ENCODE data around the gene PLXNA4.

The PLXNA4 gene

DNA sequence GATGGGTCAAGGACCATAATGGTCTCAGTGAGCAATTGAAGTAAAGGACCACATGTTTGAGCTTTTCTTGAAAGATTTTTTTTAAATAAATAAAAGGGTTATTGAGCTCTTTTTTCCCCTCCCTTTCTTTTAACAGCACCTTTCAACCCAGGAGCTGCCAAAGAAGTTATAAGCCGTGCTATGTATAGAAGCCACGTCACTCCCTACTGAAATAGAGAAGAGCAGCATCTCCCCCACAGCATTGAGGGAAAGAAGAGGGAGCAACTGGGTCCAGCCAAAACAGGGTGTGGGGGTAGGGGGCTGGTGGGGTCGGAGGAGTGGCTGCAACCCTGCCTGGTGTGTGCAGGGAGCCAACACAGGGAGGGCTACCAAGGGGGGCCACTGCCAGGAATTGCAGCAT lies 227.2 kb downstream of the PLXNA4 start:
- no peak for DNase-seq

DNA sequence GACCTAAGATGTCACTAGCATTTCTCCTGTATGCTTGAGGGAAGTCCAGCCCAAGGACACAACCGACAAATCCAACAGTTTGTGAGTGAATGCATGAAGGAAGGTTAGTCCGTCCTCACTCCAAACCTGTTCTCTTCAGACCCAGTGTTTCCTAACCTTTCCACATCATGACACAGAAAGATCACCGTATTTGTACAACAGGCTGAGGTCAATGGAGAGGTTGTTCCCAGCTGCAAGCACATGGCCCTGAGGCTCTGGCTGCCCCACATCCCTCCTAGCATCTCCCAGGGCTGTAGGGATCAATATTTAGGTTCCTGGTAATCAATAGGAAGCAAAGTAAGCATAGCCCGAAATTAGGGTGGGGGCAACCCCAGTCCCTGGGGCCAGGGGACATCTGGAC lies 227.9 kb downstream of the PLXNA4 start:
- DNase-seq: no peak

DNA sequence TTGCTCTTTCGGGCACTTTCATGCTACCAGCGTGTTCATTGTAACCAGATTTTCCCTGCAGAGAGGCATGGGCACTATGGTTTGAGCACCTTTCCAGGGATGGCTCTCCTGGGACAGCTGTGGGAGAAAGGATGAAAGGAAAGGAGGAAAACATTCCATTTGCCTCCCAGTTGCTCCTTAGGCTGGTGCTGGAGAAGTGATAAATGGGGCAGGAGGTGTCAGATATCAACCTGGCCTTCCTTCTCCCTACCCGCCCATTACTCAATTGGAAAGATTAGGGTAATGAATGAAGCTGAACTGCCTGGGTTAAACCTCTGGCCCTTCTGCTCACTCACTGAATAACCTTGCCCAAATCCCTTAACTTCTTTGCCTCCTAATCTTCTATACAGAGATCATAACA lies 228.4 kb downstream of the PLXNA4 start:
- DNase-seq: no peak

GRCh38 chr7:132347123-132347522 lies 229.1 kb downstream of the PLXNA4 start:
- DNase-seq: no peak

GRCh38 chr7:132345543-132346129 lies 230.6 kb downstream of the PLXNA4 start:
- DNase-seq: no peak

- DNase-seq: no peak
These were observed 231.2 kb downstream of the PLXNA4 start for GRCh38 chr7:132345030-132345429.

DNA sequence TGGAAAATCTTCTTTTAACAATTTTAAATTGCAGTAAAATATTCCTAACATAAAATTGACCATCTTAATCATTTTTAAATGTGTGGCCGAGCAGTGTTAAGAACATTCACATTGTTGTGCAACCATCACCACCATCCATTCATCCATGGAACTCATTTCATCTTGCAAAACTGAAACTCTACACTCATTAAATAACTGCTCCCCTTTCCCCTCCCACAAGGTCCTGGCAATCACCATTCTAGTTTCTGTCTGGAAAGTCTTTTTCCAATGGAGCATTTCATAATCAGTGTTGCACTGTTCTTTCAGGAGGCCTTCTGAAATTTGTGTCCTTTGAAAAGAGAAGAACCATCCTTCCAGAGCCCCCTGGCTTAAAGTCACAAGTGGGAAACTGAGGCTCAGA lies 233.1 kb downstream of the PLXNA4 start:
- no peak for DNase-seq

DNA sequence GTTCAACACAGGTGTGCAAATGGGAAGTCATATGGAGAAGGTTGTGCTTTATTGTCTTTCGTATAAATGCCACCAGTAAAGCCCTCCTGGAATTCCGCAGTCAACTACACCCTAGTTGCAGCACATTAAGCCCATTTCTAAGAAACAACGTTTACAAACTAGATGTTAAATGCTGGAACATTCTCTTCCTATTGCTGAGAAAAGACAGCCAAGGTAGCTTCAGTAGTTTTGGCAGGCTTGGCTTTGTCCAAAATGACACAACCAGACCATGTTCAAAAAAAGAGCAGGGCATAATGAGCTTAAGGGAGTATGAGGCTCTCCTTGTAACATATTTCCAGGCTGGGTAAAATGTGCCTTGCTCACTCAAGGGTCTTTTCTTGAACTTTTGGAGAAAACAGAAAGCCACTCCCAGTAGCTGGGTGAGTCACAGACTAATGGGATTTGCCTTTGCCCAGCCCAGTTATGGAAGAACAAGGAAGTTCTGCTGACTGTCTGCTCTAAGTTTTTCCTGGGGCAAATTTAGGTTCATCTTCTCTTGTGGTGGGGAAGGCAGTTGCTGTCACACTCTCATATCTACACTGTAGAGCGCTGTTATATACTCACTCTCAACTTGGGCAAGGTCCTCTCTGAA lies 238.7 kb downstream of the PLXNA4 start:
- no peak for DNase-seq

DNA sequence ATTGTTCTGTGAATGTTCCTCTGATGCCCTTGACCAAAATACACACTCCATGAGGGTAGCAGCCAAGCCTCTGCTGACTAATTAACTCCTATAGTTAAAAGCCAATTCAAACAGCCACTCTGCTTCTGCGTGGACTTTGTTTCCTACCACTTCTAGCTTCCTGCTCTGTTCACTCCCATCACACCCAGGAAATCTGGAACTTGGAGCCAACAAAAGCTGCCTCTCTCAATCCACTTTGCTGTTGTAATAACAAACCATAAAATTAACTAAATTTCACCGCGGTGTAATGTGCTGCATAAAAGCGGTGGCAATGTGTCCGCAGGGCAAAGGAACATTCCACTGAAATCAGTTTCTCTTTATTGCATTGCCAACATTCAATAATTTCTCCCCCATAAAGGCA lies 239.5 kb downstream of the PLXNA4 start:
- DNase-seq: no peak

GRCh38 chr7:132333301-132333700 lies 243.0 kb downstream of the PLXNA4 start:
- no peak for DNase-seq

GRCh38 chr7:132328760-132329159 lies 247.5 kb downstream of the PLXNA4 start:
- no peak for DNase-seq

GRCh38 chr7:132328047-132328620 lies 248.1 kb downstream of the PLXNA4 start:
- DNase-seq: no peak

DNA sequence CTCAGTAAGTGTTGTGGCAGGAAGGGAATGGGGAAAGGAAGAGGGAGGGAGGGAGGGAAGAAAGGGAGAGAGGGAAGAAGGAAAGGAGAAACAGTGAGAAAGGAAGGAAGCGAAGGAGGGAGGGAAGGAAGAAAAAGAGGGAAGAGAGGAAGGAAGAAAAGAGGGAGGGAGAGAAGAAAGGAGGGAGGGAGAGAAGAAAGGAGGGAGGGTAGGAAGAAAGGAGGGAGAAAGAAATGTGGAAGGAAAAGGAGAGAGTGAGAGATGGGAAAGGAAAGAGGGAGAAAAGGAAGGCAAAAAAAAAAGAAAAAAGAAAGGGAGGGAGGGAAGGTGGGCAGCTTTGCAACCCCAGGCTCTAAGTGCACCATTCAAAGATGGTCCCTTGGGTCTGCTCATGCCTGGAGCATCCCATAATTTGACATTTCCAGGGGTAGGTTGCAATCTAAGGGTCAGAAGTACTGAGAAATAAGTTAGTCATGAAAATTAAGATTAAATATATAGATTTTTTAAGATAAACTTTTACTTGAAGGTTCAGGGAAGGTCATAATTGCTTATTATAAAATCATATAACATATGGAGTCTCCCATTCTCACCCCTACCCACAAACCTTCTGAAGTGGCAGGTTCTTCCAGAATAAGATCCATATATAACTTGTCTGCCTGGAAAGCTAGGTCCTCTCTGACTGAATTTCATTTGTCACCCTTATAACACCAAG lies 249.2 kb downstream of the PLXNA4 start:
- no peak for DNase-seq

- DNase-seq: no peak
These were observed 253.3 kb downstream of the PLXNA4 start for GRCh38 chr7:132322970-132323369.

DNA sequence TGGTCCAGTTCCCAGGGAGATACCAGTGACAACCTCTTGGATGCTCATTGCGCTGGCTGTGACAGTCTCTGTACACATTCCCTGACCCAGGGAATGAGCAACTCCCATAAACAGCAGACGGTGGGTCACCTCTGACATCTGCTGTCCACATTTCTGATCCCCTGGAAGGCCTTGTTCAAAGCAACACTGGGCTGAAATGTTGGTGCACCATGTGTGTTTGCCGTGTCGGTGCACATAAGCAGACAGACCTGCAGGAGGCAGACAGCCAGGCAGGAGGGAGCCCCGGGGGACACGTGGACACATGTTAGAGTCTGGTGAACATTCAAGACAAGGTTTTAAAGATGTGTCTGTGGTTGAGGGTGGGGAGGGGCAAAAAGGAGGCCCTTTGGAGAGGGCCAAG lies 254.9 kb downstream of the PLXNA4 start:
- DNase-seq: peak; percentile 17

- DNase-seq: no peak
These were observed 256.8 kb downstream of the PLXNA4 start for GRCh38 chr7:132319481-132319880.

- peak; percentile 78 for DNase-seq
These were observed 257.6 kb downstream of the PLXNA4 start for GRCh38 chr7:132318352-132319318.

GRCh38 chr7:132317701-132318351 lies 258.4 kb downstream of the PLXNA4 start:
- no peak for DNase-seq

DNA sequence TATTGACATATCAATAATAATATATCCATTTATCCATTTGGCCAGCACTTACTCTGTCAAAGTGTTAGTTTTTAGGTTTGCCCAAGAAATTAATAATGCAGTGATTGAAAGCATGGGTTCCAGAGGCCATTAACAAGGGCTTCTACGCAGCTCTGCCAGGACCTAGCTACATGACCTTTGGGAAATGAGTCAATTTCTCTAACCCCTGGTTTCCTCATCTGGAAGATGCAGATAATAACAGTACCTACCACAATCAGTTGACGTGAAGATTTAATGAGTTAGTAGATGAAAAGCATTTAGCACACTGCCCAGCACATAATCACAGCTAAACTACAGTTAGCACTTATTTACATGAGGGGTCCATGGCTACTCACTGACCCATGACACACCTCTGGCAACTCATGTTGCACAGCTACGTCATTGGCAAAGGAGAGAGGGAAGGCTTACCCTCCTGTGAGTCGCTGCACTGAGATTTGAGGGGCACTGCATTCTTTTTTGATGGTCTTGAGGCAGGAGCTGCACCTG lies 263.7 kb downstream of the PLXNA4 start:
- no peak for DNase-seq

DNA sequence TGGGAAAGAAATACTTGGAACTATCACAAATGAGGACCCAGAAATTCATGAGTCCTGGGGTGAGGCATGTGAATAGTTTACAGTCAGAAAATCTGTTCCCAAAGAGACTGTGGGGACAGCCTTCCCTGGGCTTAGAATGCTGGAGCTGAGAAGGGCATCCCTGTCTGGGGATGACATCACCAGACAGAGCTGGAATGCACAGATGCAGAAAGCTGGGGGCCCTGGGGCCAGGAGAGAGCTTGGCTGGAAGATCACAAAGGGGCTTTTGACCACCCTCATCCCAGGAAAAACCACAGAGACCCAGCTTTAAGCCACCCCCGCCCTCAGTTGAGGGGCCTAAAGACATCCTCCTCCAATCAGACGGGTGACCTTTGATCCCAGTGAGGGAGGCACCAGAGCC lies 264.5 kb downstream of the PLXNA4 start:
- DNase-seq: peak; percentile 22

DNA sequence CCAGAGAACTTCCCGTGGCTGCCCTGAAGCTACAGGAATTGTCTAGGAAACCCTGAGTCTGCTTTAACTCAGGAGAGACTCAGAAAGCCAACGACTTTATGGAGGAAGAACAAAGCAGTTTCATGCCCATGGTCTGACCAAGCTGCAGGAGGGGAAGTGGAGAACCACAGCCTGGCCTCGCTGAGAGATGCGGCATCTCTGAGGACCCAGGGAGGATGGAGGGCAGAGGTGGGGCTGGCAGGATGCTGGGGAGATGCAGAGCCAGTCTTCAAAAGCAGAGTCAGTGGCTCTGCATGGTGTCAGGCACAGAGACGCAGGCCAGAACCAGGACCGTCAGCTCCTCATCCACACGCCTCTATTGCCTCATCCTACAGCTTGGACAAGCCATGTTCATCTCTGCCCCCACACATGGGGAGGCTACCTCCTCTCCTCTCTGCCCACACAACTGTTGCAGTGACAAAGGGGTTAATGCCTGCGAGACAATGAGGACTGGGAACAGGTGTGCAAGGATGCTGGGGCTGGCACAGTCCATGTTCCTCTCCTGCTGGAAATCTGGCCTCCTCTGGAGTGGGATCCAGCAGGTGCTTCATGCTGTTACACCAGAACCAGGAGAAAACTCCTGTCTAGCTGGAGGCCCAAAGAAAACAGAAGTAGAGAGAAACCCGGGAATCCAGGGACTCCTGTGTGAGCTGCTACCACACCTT lies 267.0 kb downstream of the PLXNA4 start:
- DNase-seq: no peak
